HepG2 (cell line): ENCODE measurements around the gene MTHFSD. TPM values are rescaled to one million over a fixed set of nuclear protein-coding genes. Genes with fewer than 3 reads are reported as not detected.

Experiments
- ATAC-seq: fragments of 200-7000 bp; cut with Tn5 transposase; 3 replicates; pipeline ENCODE4 v1.9.1; 2020; ENCODE audit warnings: mild to moderate bottlenecking, moderate library complexity
- BruUV-seq: library from RNA; stranded (reverse); fragments of 400-500 nt; replicated peaks from 2 replicates; lab custom pipeline; 2021; lab: Mats Ljungman, UMichigan
- CTCF ChIA-PET: fragments of 300-600 bp; formaldehyde crosslinking; extraction: SDS; loops from one replicate; lab custom pipeline; 2021; ENCODE audit warnings: low total read pairs, inconsistent platforms, low intra/inter-chr PET ratio; lab: Yijun Ruan, JAX
- POLR2A ChIA-PET: fragments of 350-600 bp; sonication (Branson Sonifier 250); formaldehyde crosslinking; loops from one replicate; lab custom pipeline; 2020; ENCODE audit warnings: antibody characterized with exemption, inconsistent platforms; lab: Yijun Ruan, JAX
- DNase-seq: peaks from one replicate; pipeline ENCODE4 v3.0.0-alpha.2; 2015; ENCODE audit warnings: low spot score
- FAIRE-seq: peaks from 3 replicates; lab custom pipeline; 2011; peaks lifted over from hg19 to GRCh38; lab: Jason Lieb, UNC
- H2AFZ ChIP-seq: one replicate; pipeline ENCODE4 v1.6.1; 2011; ENCODE audit warnings: low read length, inconsistent platforms
- H3K27ac ChIP-seq: fragments of 300-600 bp; 3 replicates; pipeline ENCODE4 v1.8.0; 2011; ENCODE audit warnings: mixed run types, mild to moderate bottlenecking, mixed read lengths, low read length, inconsistent platforms; ENCODE audit not compliant: insufficient read depth; ENCODE audit errors: extremely low read length
- H3K27me3 ChIP-seq, 2 experiments: fragments of 200-600 bp in 1 of 2; 2 replicates in 1 of 2; 3 replicates in 1 of 2; pipeline versions ENCODE4 v1.6.0 to v1.8.0; 2011; ENCODE audit warnings: low read length in 2 of 2, mild to moderate bottlenecking in 2 of 2, moderate library complexity in 2 of 2, inconsistent platforms in 1 of 2; ENCODE audit not compliant: insufficient read depth in 2 of 2, control insufficient read depth in 1 of 2
- H3K36me3 ChIP-seq, 2 experiments: fragments of 200-600 bp in 1 of 2; replicated peaks in 1 of 2; 2 replicates in 1 of 2; 3 replicates in 1 of 2; pipeline versions ENCODE4 v1.5.1 to v1.8.0; 2011; ENCODE audit warnings: low read length in 2 of 2, inconsistent platforms in 1 of 2; ENCODE audit not compliant: insufficient read depth in 2 of 2, control insufficient read depth in 1 of 2
- H3K4me1 ChIP-seq: 2 replicates; pipeline ENCODE4 v1.5.1; 2012; ENCODE audit warnings: low read length, inconsistent platforms; ENCODE audit not compliant: insufficient read depth
- H3K4me2 ChIP-seq: 2 replicates; pipeline ENCODE4 v1.6.0; 2011; ENCODE audit warnings: low read depth, low read length, inconsistent platforms
- H3K4me3 ChIP-seq, 3 experiments: fragments of 200-600 bp in 1 of 3; sonication (generic), shearing (Covaris generic) in 1 of 3; replicated peaks in 1 of 3; 2 replicates each; pipeline ENCODE4 v1.5.1; 2011 to 2016; ENCODE audit warnings: low read length in 3 of 3, inconsistent platforms in 2 of 3, low read depth in 2 of 3, mild to moderate bottlenecking in 2 of 3, control low read depth in 1 of 3, mixed read lengths in 1 of 3; ENCODE audit not compliant: insufficient read depth in 1 of 3
- H3K79me2 ChIP-seq: one replicate; pipeline ENCODE4 v1.6.1; 2011; ENCODE audit warnings: low read length, inconsistent platforms; ENCODE audit not compliant: insufficient read depth
- H3K9ac ChIP-seq: 2 replicates; pipeline ENCODE4 v1.6.0; 2011; ENCODE audit warnings: mild to moderate bottlenecking, low read depth, low read length, inconsistent platforms; ENCODE audit not compliant: insufficient read depth
- H3K9me3 ChIP-seq: 2 replicates; pipeline ENCODE4 v1.5.1; 2012; ENCODE audit warnings: mild to moderate bottlenecking, low read length
- H4K20me1 ChIP-seq: 2 replicates; pipeline ENCODE4 v1.6.0; 2011; ENCODE audit warnings: inconsistent platforms, mild to moderate bottlenecking, low read length, moderate library complexity; ENCODE audit not compliant: insufficient read depth
- BHLHE40 ChIP-seq: IDR thresholded peaks from 2 replicates; pipeline ENCODE4 v1.6.1; 2011; ENCODE audit warnings: low read length, improper control_type of control experiment
- NFATC3 ChIP-seq: sonication (generic); formaldehyde crosslinking; IDR thresholded peaks from 2 replicates; pipeline ENCODE4 v1.5.1; 2020; ENCODE audit warnings: mild to moderate bottlenecking, missing genetic modification reagents
- PRMT3 ChIP-seq: sonication (generic); formaldehyde crosslinking; IDR thresholded peaks from 2 replicates; pipeline ENCODE4 v1.8.1; 2022; ENCODE audit warnings: low read depth, mild to moderate bottlenecking, moderate library complexity, missing genetic modification reagents, borderline replicate concordance
- RBM39 ChIP-seq: fragments of 200-400 bp; formaldehyde crosslinking; IDR thresholded peaks from one replicate; pipeline ENCODE4 v1.6.1; 2018; ENCODE audit warnings: antibody characterized with exemption, mild to moderate bottlenecking, low read depth, low read length; ENCODE audit not compliant: poor library complexity, severe bottlenecking
- TEAD3 ChIP-seq: optimal IDR thresholded peaks from 2 replicates; pipeline ENCODE3; 2016; ENCODE audit warnings: borderline replicate concordance
- ZNF569 ChIP-seq: sonication (generic); formaldehyde crosslinking; IDR thresholded peaks from 2 replicates; pipeline ENCODE4 v1.5.0; 2020; ENCODE audit warnings: mild to moderate bottlenecking, missing genetic modification reagents, moderate library complexity, borderline replicate concordance
- ZNF652 ChIP-seq: IDR thresholded peaks from 2 replicates; pipeline ENCODE4 v1.6.1; 2016; ENCODE audit warnings: low read depth, borderline replicate concordance
- ZNF772 ChIP-seq: sonication (generic); formaldehyde crosslinking; IDR thresholded peaks from 2 replicates; pipeline ENCODE4 v1.5.0; 2020; ENCODE audit warnings: mild to moderate bottlenecking, missing genetic modification reagents
- ZNF841 ChIP-seq: sonication (generic); formaldehyde crosslinking; IDR thresholded peaks from 2 replicates; pipeline ENCODE4 v1.8.1; 2023; ENCODE audit warnings: missing genetic modification reagents, borderline replicate concordance
- WGBS: methylation state at CpG from one replicate; pipeline ENCODE4 v1.1.6; 2017; ENCODE audit warnings: low lambda C conversion rate; 5-methylcytosine and 5-hydroxymethylcytosine counted together
- in situ Hi-C: cut with HindIII; loops from 2 replicates; pipeline ENCODE4 v1.10.0; 2017; ENCODE audit warnings: low pct_unique_long_range_greater_than_20kb; ENCODE audit not compliant: extremely low pct_ligation_motif_present
- intact Hi-C: fragments of 100-400 bp; cut with micrococcal nuclease; formaldehyde crosslinking; loops from one replicate; pipeline ENCODE4 v1.10.0; 2022; ENCODE audit not compliant: unreplicated experiment
- polyA plus RNA-seq, 8 experiments: library from polyadenylated mRNA; depleted of rRNA in 3 of 8; stranded (reverse) in 7 of 8; unstranded in 1 of 8; fragments of >200 nt; fragmentation: Illumina TruSeq in 4 of 8; extraction: Trizol in 4 of 8; gene quantifications; 2 replicates each; pipeline versions ENCODE4 v1.2.1 to v1.2.3, GENCODE V29; 2011 to 2016; ENCODE audit warnings: low read depth in 4 of 8, missing spikeins in 1 of 8, mixed read lengths in 1 of 8; ENCODE audit not compliant: insufficient read depth in 1 of 8
- total RNA-seq, 5 experiments: library from RNA; depleted of rRNA; stranded (reverse); fragments of >200 nt; fragmentation: Illumina TruSeq; extraction: Trizol; gene quantifications; 2 replicates each; pipeline ENCODE4 v1.2.3, GENCODE V29; 2016; ENCODE audit warnings: low read depth in 1 of 5
- TF ChIP-seq, protein P1 (sequence below): sonication (generic); formaldehyde crosslinking; conservative IDR thresholded peaks from 2 replicates; pipeline ENCODE4 v1.8.0; 2022; ENCODE audit warnings: missing genetic modification reagents
- TF ChIP-seq, protein P2 (sequence below): sonication (generic); formaldehyde crosslinking; conservative IDR thresholded peaks from 2 replicates; pipeline ENCODE4 v1.4.0; 2020; ENCODE audit warnings: mild to moderate bottlenecking, missing genetic modification reagents, moderate library complexity
- TF ChIP-seq, protein P3 (sequence below): sonication (generic); formaldehyde crosslinking; IDR thresholded peaks from 2 replicates; pipeline ENCODE4 v1.8.0; 2023; ENCODE audit warnings: mild to moderate bottlenecking, missing genetic modification reagents
- TF ChIP-seq, protein P4 (sequence below): IDR thresholded peaks from 2 replicates; pipeline ENCODE4 v1.6.1; 2012; ENCODE audit warnings: low read depth, low read length, improper control_type of control experiment

MTHFSD gene
- total and polyA plus RNA-seq, 2 of the 13 experiments (the other 11 are each of a cell fraction or from before 2014, with no cell fraction given), result 14.2 to 16.3 TPM

DNA sequence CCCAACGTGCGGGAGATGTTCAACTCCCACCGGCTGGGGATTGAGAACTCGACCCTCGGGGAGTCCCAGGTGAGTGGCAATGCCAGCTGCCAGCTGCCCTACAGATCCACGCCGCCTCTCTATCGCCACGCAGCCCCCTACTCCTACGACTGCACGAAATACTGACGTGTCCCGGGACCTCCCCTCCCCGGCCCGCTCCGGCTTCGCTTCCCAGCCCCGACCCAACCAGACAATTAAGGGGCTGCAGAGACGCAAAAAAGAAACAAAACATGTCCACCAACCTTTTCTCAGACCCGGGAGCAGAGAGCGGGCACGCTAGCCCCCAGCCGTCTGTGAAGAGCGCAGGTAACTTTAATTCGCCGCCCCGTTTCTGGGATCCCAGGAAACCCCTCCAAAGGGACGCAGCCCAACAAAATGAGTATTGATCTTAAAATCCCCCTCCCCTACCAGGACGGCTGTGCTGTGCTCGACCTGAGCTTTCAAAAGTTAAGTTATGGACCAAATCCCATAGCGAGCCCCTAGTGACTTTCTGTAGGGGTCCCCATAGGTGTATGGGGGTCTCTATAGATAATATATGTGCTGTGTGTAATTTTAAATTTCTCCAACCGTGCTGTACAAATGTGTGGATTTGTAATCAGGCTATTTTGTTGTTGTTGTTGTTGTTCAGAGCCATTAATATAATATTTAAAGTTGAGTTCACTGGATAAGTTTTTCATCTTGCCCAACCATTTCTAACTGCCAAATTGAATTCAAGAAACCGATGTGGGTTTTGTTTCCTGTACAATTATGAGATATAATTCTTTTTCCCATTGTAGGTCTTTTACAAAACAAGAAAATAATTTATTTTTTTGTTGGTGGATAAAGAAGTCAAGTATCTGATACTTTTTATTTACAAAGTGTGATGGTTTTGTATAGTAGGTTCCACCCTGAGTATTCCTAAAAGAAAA lies 13.9 kb upstream of the MTHFSD start:
- peaks cover 20 to 83% of the 10 kb centered on the region in 2 experiments for H3K27me3 ChIP-seq
- intact Hi-C loops (no loop called here), in situ Hi-C loops (loop anchor here (5.0 to 10.0 kb wide), 4 partner anchors 306 to 706 kb away; no protein-coding TSS in a partner anchor)
- CTCF ChIA-PET, result interaction anchor here (0.6 kb wide), 1 partner anchor 304 kb away, joined by 4 read pairs; no protein-coding TSS in a partner anchor
- TF ChIP-seq ZNF652, result no peak
- TF ChIP-seq BHLHE40, result no peak
- TF ChIP-seq, protein P1, sequence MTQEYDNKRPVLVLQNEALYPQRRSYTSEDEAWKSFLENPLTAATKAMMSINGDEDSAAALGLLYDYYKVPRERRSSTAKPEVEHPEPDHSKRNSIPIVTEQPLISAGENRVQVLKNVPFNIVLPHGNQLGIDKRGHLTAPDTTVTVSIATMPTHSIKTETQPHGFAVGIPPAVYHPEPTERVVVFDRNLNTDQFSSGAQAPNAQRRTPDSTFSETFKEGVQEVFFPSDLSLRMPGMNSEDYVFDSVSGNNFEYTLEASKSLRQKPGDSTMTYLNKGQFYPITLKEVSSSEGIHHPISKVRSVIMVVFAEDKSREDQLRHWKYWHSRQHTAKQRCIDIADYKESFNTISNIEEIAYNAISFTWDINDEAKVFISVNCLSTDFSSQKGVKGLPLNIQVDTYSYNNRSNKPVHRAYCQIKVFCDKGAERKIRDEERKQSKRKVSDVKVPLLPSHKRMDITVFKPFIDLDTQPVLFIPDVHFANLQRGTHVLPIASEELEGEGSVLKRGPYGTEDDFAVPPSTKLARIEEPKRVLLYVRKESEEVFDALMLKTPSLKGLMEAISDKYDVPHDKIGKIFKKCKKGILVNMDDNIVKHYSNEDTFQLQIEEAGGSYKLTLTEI (CRISPR knock-in tag), result no peak
- TF ChIP-seq RBM39, result no peak
- no peak for TF ChIP-seq NFATC3 (CRISPR knock-in tag)
- TF ChIP-seq TEAD3 (CRISPR knock-in tag), result no peak
- TF ChIP-seq ZNF772 (CRISPR knock-in tag), result no peak
- TF ChIP-seq ZNF841, result no peak
- TF ChIP-seq, protein P2, sequence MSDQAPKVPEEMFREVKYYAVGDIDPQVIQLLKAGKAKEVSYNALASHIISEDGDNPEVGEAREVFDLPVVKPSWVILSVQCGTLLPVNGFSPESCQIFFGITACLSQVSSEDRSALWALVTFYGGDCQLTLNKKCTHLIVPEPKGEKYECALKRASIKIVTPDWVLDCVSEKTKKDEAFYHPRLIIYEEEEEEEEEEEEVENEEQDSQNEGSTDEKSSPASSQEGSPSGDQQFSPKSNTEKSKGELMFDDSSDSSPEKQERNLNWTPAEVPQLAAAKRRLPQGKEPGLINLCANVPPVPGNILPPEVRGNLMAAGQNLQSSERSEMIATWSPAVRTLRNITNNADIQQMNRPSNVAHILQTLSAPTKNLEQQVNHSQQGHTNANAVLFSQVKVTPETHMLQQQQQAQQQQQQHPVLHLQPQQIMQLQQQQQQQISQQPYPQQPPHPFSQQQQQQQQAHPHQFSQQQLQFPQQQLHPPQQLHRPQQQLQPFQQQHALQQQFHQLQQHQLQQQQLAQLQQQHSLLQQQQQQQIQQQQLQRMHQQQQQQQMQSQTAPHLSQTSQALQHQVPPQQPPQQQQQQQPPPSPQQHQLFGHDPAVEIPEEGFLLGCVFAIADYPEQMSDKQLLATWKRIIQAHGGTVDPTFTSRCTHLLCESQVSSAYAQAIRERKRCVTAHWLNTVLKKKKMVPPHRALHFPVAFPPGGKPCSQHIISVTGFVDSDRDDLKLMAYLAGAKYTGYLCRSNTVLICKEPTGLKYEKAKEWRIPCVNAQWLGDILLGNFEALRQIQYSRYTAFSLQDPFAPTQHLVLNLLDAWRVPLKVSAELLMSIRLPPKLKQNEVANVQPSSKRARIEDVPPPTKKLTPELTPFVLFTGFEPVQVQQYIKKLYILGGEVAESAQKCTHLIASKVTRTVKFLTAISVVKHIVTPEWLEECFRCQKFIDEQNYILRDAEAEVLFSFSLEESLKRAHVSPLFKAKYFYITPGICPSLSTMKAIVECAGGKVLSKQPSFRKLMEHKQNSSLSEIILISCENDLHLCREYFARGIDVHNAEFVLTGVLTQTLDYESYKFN (CRISPR knock-in tag), result no peak
- TF ChIP-seq PRMT3, result no peak
- TF ChIP-seq ZNF569 (CRISPR knock-in tag), result no peak
- TF ChIP-seq, protein P3, sequence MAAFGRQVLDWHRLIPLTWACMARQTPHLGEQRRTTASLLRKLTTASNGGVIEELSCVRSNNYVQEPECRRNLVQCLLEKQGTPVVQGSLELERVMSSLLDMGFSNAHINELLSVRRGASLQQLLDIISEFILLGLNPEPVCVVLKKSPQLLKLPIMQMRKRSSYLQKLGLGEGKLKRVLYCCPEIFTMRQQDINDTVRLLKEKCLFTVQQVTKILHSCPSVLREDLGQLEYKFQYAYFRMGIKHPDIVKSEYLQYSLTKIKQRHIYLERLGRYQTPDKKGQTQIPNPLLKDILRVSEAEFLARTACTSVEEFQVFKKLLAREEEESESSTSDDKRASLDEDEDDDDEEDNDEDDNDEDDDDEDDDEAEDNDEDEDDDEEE (CRISPR knock-in tag), result no peak
- TF ChIP-seq, protein P4, sequence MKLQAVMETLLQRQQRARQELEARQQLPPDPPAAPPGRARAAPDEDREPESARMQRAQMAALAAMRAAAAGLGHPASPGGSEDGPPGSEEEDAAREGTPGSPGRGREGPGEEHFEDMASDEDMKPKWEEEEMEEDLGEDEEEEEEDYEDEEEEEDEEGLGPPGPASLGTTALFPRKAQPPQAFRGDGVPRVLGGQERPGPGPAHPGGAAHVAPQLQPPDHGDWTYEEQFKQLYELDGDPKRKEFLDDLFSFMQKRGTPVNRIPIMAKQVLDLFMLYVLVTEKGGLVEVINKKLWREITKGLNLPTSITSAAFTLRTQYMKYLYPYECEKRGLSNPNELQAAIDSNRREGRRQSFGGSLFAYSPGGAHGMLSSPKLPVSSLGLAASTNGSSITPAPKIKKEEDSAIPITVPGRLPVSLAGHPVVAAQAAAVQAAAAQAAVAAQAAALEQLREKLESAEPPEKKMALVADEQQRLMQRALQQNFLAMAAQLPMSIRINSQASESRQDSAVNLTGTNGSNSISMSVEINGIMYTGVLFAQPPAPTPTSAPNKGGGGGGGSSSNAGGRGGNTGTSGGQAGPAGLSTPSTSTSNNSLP, result no peak
- TF ChIP-seq, all 625 proteins: peak for 0
- Histone ChIP-seq H3K4me3 (no peak overlapping the region), H2AFZ (no peak overlapping the region), H3K9me3 (no peaks in the 10 kb centered on the region), H4K20me1 (no peaks in the 10 kb centered on the region), H3K9ac (no peak overlapping the region), H3K4me1 (no peaks in the 10 kb centered on the region), H3K36me3 (no peaks in the 10 kb centered on the region), H3K4me2 (no peak overlapping the region), H3K79me2 (no peaks in the 10 kb centered on the region), H3K27ac (no peak overlapping the region)
- FAIRE-seq, result no peak
- DNase-seq, result no peak
- ATAC-seq, result no peak
- no TSS peak for BruUV-seq
- POLR2A ChIA-PET, result no interaction called here
- 45% methylated on average over 28 of the region's 33 CpGs for WGBS
